GF-D8 (cell line): ENCODE results near the gene TRAP1.
A peak's percentile ranks its signal among the peaks of the same experiment; 100 is the strongest.

Source experiments
- DNase-seq: peaks from one replicate; lab custom pipeline; 2025; lab: John Stamatoyannopoulos, UW

TRAP1 gene

GRCh38 chr16:3651461-3652372 is 65.6 kb downstream of the TRAP1 start:
- no peak for DNase-seq

GRCh38 chr16:3650631-3651265 is 66.6 kb downstream of the TRAP1 start:
- DNase-seq, result no peak

- no peak for DNase-seq
Observed at GRCh38 chr16:3646348-3646920, 70.9 kb downstream of the TRAP1 start.

- DNase-seq, result no peak
Observed at GRCh38 chr16:3645504-3646347, 71.6 kb downstream of the TRAP1 start.

- DNase-seq, result no peak
Observed at GRCh38 chr16:3645108-3645503, 72.2 kb downstream of the TRAP1 start.

GRCh38 chr16:3643095-3643730 is 74.1 kb downstream of the TRAP1 start:
- DNase-seq, result no peak

GRCh38 chr16:3642397-3643094 is 74.8 kb downstream of the TRAP1 start:
- DNase-seq, result no peak

- DNase-seq, result no peak
Observed at GRCh38 chr16:3641801-3642396, 75.4 kb downstream of the TRAP1 start.

GRCh38 chr16:3640632-3641501 is 76.5 kb downstream of the TRAP1 start:
- DNase-seq, result no peak

GRCh38 chr16:3640207-3640606 is 77.1 kb downstream of the TRAP1 start:
- DNase-seq, result no peak

GRCh38 chr16:3638916-3639644 is 78.2 kb downstream of the TRAP1 start:
- DNase-seq, result no peak

GRCh38 chr16:3637371-3637923 is 79.9 kb downstream of the TRAP1 start:
- DNase-seq, result peak; percentile 87

GRCh38 chr16:3625911-3626732 is 91.2 kb downstream of the TRAP1 start:
- peak; percentile 60 for DNase-seq

- no peak for DNase-seq
Observed at GRCh38 chr16:3625331-3625730, 92.0 kb downstream of the TRAP1 start.

GRCh38 chr16:3623642-3624041 is 93.7 kb downstream of the TRAP1 start:
- no peak for DNase-seq

GRCh38 chr16:3618769-3619141 is 98.6 kb downstream of the TRAP1 start:
- no peak for DNase-seq
